ENCODE measurements around the gene LINGO1.

DNA sequence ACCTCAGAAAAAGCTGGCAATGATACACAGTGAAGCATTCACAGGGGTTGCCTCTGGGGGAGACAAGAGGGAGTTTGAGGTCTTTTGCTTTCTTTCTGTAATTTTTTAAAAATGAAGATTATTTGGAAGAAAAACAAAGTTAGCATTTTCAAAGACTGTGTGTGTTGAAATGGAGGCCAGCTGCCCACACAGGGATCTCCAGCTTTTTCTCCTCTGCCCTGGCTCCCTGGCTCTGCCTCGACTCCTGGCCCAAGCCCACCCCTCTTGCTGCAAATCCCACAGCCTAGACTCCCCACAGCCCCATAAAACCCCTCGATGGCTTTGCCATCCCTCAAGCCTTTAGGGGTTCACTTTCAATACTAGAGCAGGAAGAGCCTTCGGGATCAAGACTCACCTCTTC is 68.4 kb downstream of the LINGO1 start:
- no peak for TF ChIP-seq EP300 (IDR thresholded peaks at IDR 0.05)
- TF ChIP-seq MYC (IDR thresholded peaks at IDR 0.05; ENCODE audit: borderline replicate concordance, low read length): no peak
